Activated CD4-positive, alpha-beta T cell treated with anti-CD3 and anti-CD28 coated beads for 4 hours (primary cell): ENCODE results near the gene RIPPLY3.

Experiments
- DNase-seq, 2 donors: peaks; one replicate each; pipeline ENCODE4 v3.0.0-alpha.2; 2020

RIPPLY3 gene, protein sequence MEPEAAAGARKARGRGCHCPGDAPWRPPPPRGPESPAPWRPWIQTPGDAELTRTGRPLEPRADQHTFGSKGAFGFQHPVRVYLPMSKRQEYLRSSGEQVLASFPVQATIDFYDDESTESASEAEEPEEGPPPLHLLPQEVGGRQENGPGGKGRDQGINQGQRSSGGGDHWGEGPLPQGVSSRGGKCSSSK

DNA sequence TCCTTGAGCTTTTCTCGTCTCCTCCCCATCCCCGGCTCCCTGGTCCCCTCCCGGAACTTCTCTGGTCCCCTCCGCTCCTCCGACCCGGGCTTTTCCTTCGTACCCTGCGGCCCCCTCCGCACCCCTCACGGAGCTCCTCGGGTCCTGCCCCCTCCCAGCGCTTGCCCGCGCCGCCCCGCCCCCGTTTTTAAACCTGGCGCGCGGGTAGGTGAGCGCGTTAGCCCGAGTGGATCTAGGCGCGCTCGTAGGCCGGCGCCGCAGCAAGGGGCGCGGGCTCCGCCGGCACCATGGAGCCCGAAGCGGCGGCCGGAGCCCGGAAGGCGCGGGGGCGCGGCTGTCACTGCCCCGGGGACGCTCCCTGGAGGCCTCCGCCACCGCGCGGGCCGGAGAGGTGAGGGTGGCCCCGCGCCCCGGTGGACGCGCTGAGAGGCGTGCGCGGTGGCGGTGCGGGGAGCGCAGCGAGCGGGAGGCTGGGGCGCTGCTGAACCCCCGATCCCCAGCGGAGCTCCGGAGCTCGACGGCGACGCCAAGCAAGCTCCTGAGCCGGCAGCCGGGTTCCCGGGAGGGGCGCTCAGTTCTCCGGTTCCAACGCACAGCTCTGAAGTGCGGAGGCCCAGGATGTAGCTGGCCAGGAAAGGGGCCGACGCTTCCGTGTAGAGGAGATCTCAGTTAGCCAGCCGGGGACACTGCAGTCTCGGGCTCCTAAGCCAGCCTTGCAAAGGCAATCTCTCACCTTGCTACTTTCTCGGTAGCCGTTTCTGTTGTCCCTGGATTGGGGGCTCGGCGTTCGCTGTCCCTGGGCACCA is at the start of gene RIPPLY3:
RIPPLY3 (plus strand) TSS at position 217 of the 806 bp plus-strand sequence; CDS start at position 288, 71 bp downstream.
- peak; percentile 4 to 23 for DNase-seq

DNA sequence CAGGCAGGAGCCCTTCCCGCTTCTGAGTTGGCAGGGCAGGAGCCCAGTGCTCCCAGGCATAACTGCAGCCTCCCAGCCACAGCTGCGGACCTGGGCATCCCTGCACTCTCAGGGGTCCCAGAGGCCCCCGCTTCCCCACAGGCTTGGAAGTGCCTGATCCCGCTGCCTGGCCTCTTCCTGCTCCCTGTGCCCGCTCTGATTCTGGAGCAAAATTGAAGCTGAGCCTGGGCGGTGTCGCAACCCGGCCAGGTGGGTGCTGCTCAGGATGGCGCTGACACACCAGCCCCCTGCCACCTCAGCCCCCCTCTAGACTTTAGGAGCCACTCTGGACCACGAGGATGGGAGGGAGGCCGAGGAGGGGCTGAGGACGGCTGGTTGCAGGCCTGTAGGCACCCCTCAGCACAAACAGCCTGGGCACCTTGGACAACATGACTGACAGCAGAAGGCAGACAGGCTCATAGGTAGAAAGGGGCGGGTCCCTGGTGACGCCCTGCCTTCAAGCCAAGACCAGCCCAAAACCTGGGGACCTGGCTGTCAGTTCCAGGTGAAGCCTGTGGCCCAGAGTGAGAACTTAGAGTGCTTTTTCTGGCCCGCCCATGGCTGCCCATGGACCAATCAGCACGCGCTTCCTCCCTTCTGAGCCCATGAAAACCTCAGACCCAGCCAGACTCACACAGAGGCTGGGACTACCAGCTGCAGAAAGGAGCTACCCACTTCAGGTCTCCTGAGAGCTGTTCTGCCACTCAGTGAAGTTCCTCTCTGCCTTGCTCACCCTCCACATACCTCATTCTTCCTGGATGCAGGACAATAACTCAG is 47.3 kb upstream of the RIPPLY3 start:
- DNase-seq: no peak

DNA sequence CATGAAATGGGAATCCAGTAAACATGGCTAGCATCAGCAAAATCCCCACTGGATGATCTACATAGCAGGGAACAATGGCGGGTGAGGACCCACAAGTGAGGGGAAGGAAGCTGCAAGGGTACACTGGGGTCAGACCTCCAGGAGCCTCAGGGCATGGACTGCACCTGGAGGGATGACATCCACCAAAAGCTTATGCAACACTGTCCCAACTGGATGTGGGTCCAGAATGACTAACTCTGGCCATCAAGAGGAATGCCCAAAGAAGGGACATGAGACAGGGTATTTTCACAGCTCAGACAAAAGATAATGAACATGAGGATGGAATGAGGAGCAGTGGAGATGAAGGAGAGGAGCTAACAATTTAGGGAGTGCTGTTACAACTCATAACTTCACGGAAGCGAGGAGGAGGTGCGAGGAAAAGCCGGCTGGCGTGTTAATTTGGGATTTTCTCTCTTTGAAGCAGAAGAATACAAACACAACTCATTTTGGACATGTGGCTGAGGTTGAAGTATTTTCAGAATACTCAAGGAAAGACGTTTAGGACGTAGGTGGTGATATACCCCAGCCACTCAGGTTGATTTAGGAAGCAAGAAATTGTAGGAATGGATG is 45.7 kb upstream of the RIPPLY3 start:
- DNase-seq: no peak

DNA sequence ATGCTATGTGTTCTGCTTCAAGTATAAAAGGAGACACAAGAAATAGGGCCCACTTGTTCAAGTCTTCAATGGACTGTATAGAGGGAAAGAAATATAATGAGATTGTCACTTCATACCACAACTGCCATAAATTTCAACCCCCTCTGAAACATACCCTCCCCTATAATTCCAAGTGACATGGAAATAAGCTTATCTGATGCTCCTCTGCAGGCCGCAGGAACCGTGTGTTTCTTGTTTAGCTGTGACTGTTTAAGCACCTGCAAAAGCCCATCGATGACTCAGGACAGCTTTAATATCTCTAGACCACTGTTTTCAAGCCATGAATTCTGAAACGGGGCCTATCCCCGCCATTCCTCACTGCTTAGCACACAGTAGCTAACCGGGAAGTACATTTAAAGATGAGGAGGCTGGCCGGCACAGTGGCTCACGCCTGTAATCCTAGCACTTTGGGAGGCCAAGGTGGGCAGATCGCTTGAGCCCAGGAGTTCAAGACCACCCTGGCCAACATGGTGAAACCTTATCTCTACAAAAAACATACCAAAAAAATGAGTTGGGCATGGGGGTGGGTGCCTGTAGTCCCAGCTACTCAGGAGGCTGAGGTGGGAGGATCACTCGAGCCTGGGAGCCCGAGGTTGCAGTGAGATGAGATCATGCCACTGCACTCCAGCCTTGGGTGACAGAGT is 44.3 kb upstream of the RIPPLY3 start:
- DNase-seq: no peak

DNA sequence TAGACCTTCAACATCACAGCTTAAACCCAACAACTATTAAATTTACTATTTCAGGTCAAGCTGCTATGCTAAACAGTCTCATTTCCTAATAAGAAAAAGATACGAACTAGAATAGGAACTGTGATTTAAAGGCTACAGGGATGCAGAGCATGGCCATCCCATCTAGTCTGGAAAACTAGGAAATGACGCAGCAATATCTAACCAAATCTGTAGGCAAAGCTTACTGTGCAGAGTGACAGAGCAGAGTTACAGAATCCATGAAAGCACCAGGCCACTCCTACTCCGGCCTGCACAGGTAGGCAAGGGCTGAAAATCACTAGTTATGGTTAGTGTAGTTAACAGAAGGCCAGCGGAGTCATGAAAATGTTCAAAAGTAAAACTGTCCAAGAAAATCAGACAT is 42.1 kb upstream of the RIPPLY3 start:
- DNase-seq: no peak

DNA sequence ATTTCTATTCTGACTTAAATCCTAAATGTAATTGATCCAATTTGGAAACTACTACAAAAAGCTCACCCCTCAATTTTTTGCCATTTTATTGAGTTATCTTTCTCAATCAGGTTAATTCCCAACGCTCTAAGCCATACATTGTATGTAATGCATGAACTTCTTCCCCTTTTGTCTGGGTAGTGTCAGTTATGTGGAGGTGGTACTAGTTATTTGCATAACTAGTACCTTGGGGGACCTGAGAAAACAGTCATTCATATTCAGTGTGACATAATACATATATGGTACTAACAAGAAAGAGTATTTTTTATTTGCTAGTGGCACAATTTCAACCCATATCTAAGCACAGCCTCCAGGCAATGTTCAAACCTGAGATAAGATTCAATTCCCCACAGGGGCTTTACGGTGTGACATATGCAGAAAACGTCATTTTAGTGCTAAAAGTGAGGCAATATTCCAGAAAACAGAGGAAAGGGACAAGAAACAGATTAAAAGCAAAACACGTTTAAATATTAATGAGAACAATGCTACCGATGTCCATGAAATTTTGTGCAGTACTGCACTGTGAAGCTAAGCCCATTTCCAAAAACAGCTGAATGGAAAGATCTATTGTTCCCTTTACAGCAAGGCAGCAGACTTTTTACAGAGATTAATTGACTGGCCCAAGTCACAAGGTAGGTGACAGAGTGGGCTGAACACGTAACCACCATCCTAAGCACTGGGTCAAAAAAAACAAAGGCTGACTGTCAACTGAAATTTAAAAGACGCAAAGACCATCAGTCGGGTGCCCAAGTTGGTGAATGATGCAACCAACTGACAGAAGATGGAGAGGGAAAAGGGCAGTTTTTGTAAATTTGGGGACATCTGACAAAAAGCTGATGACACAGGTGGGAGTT is 41.4 kb upstream of the RIPPLY3 start:
- no peak for DNase-seq

DNA sequence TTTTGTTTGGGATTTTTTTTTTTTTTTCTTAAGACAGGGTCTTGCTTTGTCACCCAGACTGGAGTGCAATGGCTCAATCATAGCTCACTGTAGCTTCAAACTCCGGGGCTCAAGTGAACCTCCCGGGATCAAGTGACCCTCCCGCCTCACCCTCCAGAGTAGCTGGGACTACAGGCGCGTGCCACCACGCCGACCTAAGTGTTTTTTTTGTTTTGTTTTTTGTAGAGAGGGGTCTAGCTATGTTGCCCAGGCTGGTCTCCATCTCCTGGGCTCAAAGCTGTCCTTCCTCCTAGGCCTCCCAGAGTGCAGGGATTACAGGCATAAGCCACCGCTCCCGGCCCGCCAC is 40.8 kb upstream of the RIPPLY3 start:
- no peak for DNase-seq

DNA sequence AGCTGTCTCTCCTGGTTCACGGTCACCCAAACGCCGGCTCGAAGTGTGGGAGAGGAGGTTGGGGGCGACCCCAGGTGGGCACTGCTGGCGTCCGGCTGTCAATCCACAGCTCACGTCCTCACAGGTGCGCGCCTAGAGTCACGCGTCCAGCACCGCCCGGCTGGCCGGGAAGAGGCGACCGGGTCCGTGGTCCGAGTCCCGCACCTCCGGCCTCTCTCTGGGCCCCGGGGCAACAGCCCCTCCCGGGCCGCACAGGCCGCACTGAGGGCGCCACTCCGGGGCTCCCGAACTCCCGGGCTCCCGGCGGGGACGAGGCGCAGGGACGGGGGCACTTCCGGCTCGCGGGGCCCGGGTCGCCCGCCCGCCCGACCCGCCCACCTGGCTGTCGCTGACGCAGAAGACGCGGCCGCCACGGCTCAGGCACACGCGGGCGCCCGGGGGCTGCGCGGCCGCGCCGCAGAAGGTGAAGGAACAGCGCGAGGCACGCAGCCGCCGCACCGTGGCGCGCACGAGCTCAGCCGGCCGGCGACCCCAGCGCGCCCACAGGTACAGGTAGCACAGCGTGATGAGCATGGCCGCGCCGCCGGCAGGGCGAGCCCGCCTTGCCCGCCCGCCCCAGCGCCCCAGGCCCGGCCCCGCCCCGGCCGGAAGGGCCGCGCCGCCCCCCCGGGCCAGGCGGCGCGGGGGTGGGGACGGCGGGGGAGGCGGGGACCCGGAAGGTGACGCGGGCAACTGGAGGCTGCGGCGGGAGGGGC is 40.3 kb upstream of the RIPPLY3 start, which contains the start of gene HLCS:
HLCS (minus strand) TSS at position 604 of the 755 bp plus-strand sequence; CDS start at position 573, 31 bp downstream.
- peak; percentile 72 to 75 for DNase-seq

DNA sequence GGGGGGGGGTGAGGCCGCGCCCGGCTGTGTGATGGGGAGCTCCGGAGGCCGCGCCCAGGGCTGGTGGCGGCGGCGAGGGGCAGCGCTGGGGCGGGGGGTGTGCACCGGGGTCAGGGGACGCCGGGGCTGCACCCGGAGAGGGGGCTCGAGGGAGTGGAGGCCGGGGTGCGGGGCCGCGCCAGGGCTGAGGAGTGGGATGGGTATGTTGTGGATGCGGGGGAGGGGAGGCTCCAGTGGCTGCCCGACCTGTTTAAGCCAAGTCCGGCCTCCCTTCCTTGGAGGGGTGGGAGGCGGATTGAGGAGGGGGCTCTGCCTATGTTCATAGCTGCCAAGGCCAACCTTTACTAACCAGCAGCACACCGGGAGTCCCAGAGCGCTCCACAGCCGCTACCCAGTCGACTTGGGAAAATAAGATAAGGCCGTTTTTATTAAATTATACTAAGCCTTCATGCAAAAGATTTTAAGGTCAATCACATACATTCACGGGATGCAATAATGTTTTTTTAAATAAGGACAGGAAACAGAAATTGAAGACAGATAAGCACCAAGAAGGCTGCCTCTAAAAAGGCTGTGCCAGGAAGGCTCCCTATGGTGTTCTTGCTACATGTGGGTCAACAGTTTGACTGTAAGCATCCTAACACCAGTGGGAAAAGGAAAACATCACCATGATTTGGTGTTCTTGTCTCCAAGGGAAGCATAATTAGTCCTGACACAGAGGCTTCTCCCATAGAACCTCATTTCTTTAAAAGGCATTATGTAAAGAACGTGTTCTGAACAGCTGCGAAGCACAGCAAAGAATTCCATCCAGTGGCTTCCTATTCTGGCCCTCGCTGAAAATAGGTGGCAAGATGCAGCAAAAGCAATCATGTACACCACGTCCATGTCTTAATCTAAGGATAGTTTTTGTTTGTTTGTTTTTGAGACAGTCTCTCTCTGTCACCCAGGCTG is 39.4 kb upstream of the RIPPLY3 start:
- DNase-seq: no peak

DNA sequence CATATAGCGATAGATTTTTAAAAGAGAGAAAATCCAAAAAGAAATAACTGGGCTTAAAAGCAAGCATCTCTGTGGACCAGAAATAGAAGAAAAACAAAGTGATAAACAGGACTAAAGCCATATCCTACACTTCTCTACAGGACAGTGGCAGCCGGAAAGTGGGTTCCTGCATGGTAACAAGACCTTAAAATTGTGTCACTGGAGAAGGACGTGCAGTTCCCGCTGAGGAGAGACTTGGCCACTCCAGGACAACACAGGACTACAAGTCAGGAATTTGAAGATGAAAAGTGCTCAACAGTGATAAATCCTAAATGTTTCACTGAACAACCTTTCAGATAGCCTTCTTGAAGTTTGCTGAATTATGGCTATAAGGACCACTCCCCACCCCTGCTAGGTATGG is 38.1 kb upstream of the RIPPLY3 start:
- DNase-seq: no peak

DNA sequence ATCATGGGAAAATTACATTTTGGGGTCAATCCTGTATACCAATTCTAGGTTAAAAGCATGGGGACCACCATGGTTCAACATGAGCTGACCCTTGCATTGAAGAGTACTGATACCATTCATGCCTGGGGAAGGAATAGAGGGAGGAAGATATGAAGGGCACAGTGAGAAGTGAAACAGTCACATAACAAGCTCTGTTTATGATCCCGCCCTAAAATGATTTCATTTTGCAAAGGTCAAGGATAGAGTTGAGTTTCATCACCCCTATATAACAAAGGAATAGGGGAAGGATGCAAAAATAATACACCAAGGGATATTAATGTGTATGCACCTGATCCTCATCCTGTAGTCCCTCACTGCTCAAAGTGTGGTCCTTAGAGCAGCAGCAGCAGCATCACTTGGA is 37.5 kb upstream of the RIPPLY3 start:
- no peak for DNase-seq

DNA sequence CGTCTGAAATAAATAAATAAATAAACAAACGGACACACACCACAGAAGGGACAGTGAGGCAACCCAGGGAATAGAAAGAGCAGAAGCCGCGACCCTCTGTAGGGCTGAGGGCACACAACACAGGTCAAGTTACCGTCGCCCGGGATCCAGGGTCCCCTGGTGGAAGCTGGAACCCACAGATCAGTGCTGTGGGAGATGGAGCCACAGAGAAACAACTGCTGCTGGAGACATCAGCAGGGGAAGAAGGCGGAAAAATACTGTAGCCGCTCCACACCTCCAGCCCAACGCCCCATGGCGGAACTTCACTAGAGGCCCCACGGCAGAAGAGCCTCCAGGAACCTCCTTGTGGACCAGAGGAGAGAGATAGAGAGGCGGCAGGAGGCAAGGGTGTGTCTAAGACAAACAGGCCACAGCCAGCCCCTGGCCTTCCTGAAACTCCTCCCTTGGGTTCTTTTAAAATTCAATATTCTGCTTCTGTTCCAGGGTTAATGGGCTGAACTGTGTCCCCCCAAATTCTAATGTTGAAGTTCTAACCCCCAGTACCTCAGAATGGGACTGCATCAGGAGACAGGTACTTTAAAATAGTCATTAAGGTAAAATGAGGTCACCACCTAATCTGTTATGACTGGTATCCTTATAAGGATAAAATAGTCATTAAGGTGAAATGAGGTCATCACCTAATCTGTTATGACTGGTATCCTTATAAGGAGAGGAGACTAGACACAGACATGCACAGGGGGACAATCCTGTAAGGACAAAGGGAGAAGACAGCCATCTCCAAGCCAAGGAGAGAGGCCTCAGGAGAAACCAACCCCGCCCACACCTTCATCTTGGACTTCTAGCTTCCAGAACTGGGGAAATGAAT is 32.3 kb upstream of the RIPPLY3 start:
- no peak for DNase-seq

DNA sequence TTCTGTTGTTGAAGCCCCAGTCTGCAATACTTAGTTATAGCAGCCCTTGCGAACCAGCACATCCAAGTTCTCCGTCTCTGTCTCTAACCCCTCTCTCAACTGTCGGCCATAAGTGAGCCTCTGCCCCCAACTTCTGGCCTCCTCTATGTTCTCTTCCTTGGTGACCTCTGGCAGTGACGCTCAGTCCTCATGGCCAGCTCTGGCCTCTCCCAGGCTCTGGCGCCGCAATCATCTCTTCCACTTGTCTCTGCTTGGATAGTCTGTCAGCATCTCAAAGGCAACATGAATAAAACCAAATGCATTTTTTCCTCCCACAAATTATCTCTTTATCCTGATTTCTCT is 31.7 kb upstream of the RIPPLY3 start:
- no peak for DNase-seq

DNA sequence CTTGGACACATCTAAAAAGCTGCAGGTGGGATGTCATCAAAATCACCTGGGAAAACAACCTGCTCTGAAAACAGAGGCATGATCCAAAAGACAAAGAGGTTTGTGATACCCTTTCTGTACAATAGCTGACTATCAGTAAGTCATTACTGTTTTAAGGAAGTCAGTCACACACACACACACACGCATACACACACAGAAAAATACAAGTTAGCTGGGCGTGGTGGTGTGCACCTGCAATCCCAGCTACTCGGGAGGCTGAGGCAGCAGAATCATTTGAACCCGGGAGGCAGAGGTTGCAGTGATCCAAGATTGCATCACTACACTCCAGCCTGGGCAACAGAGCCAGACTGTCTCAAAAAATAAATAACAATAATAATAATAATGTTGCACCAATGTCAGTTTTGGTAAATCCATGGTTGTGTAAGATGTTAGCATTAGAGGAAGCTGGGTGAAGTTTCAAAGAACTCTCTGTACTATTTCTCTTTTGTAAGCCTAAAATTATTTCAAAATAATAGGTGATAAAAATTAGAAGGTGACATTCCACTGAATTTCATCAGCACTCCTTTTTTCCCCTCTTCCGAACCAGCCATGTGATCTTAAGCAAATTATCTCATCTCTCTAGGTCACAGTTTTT is 30.2 kb upstream of the RIPPLY3 start:
- DNase-seq: no peak

DNA sequence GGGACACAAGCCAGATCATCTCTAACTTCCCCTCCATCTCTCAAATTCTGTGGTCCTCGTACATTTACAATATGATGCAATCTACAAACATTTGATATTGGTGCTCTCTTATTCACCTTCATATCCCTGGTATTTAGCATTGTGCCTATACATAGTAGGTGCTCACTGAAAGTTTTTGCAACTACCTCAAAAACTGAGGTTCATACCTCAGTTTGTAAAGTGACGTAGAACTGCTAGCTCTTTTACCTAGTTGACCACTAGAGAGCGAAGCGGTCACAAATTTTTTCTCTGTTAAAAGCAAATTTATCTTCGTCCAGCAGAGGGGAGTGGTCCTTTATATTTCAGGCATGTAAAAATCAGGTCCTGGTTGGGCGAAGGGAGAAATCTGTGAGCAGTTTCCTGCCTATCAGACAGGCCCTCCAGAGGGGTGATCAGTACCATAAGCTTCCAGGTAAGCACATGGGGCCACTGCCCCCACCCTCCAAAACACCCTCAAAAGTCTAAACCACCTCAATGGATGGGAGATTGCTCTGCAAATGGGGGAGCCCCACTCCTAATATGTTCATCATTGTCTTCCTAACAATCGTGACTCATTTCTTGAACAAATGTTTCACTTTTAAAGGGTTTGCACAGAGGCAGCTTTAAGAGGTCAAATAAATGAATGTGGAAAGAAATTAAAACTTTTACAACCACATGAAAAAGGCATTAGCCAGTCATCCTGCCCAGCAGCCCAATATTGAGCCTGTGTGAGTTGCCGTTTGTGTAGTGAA is 29.4 kb upstream of the RIPPLY3 start:
- DNase-seq: peak; percentile 9 to 32

DNA sequence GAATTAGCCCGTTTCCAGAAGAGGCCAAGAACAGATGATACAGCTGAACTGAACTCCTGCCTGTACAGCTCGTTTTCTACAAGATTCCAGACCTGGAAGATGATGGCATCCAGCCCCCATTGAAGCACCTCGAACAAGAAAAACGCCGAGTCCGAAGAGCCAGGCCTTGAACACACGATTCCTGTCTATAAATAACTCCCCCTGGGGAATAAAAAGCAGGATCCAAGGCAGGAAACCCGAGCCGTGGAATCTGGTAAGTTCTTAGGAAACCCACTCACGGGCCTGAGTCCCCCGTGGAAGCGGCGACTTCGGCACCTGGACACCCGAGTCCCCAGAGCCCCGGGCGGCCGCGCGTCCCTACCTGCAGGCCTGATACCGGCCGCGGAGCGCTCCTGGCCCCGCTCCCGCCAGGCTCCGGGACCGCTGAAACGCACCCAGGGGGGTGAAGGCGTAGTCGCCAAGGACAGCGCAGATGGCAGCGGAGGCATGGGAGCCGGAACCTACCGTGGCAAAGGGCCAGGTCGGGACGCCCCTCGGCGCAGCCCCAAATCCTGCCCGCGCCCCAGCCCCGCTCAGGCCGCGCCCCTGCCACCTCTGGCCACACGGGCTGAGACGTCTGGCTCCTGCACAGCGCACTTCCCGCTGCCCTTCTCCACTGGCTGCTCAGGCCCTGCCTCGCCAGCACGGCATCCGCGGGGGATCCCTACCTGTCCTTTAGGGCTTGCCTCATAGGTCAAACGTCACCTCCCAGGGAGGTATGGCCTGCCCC is 26.0 kb upstream of the RIPPLY3 start:
- peak in 1 of 2 donors; percentile 8 for DNase-seq

DNA sequence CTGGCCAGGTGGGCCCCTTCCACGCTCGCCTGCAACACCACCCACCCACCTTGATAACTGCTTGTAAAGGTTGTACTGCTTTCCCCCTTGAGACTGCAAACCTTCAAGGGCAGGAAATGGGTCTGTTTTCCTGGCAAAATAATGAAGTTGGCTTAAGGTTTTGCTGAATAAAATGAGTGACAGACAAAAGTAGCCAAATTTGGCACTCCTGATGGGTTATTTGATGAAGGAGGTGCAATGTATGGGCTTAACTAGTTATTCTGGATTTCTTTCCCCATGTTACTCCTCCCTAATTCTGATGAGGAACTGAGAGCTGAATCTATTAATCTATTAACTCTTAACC is 25.5 kb upstream of the RIPPLY3 start:
- DNase-seq: no peak
